NCI-H146 (cell line): ENCODE data around the gene SYTL2.

Experiments used
- DNase-seq: peaks from one replicate; lab custom pipeline; 2025; lab: John Stamatoyannopoulos, UW

SYTL2 gene

GRCh38 chr11:85827748-85828639 lies 17.1 kb upstream of the SYTL2 start:
- peak; percentile 25 for DNase-seq

- DNase-seq = peak; percentile 52
Observed at GRCh38 chr11:85826116-85826855, 15.3 kb upstream of the SYTL2 start.

- DNase-seq = no peak
Observed at GRCh38 chr11:85825616-85826015, 14.7 kb upstream of the SYTL2 start.

- DNase-seq = no peak
Observed at GRCh38 chr11:85823816-85824215, 12.9 kb upstream of the SYTL2 start.

- no peak for DNase-seq
Observed at GRCh38 chr11:85822814-85823213, 11.9 kb upstream of the SYTL2 start.

- no peak for DNase-seq
Observed at GRCh38 chr11:85821636-85822035, 10.7 kb upstream of the SYTL2 start.

- DNase-seq = no peak
Observed at GRCh38 chr11:85819441-85819840, 8.5 kb upstream of the SYTL2 start.

GRCh38 chr11:85815186-85815931 lies 4.4 kb upstream of the SYTL2 start:
- DNase-seq = no peak

- DNase-seq = peak; percentile 10
Observed at GRCh38 chr11:85813721-85814120, 2.8 kb upstream of the SYTL2 start.

GRCh38 chr11:85811624-85812023 lies 683 bp upstream of the SYTL2 start:
- peak; percentile 42 for DNase-seq

- DNase-seq = no peak
Observed at GRCh38 chr11:85810521-85810870, 445 bp downstream of the SYTL2 start.

GRCh38 chr11:85809863-85810262 lies 1.1 kb downstream of the SYTL2 start:
- DNase-seq = peak; percentile 34

GRCh38 chr11:85809191-85809590 lies 1.8 kb downstream of the SYTL2 start:
- DNase-seq = no peak

GRCh38 chr11:85806876-85807275 lies 4.1 kb downstream of the SYTL2 start:
- DNase-seq = no peak

- DNase-seq = no peak
Observed at GRCh38 chr11:85806016-85806415, 4.9 kb downstream of the SYTL2 start.

- no peak for DNase-seq
Observed at GRCh38 chr11:85805387-85805786, 5.6 kb downstream of the SYTL2 start.

- no peak for DNase-seq
Observed at GRCh38 chr11:85803920-85804319, 7.0 kb downstream of the SYTL2 start.

GRCh38 chr11:85803303-85803702 lies 7.6 kb downstream of the SYTL2 start:
- no peak for DNase-seq

- DNase-seq = no peak
Observed at GRCh38 chr11:85801527-85801926, 9.4 kb downstream of the SYTL2 start.

GRCh38 chr11:85800595-85801342 lies 10.2 kb downstream of the SYTL2 start:
- DNase-seq = no peak

GRCh38 chr11:85799142-85799541 lies 11.8 kb downstream of the SYTL2 start:
- no peak for DNase-seq

GRCh38 chr11:85798361-85798760 lies 12.6 kb downstream of the SYTL2 start:
- no peak for DNase-seq
